Stomach (tissue), 9 donors: ENCODE data around the gene CDK10. TPM values are rescaled to one million over a fixed set of nuclear protein-coding genes. Genes with fewer than 3 reads are reported as not detected.
"Not testable (repeated sequence)": the region's sequence is repeated elsewhere in the genome, so short reads cannot be mapped to it uniquely, and the experiment has no call there.

Source experiments
- DNase-seq, 2 donors: peaks; one replicate each; pipeline versions ENCODE4 v3.0.0 to v3.0.0-alpha.2; 2013 to 2019
- H3K27ac ChIP-seq, 5 donors: fragments of 200-600 bp in 4 of 5; sonication (generic) in 4 of 5; one replicate each; pipeline ENCODE4 v1.5.1; 2013 to 2019; ENCODE audit warnings: mild to moderate bottlenecking in 1 of 5, moderate library complexity in 1 of 5
- H3K27me3 ChIP-seq, 3 donors: fragments of 200-600 bp; sonication (generic); one replicate each; pipeline ENCODE4 v1.5.1; 2017 to 2019; ENCODE audit warnings: mixed run types in 1 of 3
- H3K36me3 ChIP-seq, 4 donors: fragments of 200-600 bp; sonication (generic); 1 replicate in 3 of 4; 2 replicates in 1 of 4; pipeline ENCODE4 v1.5.1; 2016 to 2019
- H3K4me1 ChIP-seq, 4 donors: fragments of 200-600 bp; sonication (generic); one replicate each; pipeline ENCODE4 v1.5.1; 2016 to 2019
- H3K4me3 ChIP-seq, 4 donors: fragments of 200-600 bp; sonication (generic) in 3 of 4; one replicate each; pipeline ENCODE4 v1.5.1; 2016 to 2019; ENCODE audit warnings: mild to moderate bottlenecking in 1 of 4
- H3K9me3 ChIP-seq, 4 donors: fragments of 200-600 bp; sonication (generic); one replicate each; pipeline ENCODE4 v1.5.1; 2016 to 2019
- CTCF ChIP-seq, 7 experiments: fragments of 450-650 bp in 4 of 7; fragments of 200-600 bp in 3 of 7; sonication (generic) in 3 of 7; IDR thresholded peaks; one replicate each; pipeline ENCODE4 v1.5.1; 2016 to 2019; ENCODE audit warnings: antibody characterized with exemption in 7 of 7, control low read depth in 2 of 7, mild to moderate bottlenecking in 1 of 7
- EP300 ChIP-seq: sonication (generic); formaldehyde crosslinking; IDR thresholded peaks from one replicate; pipeline ENCODE4 v1.6.1; 2017; ENCODE audit warnings: antibody characterized with exemption
- POLR2A ChIP-seq, 4 donors: fragments of 450-650 bp; IDR thresholded peaks; one replicate each; pipeline ENCODE4 v1.6.1; 2016; ENCODE audit warnings: antibody characterized with exemption in 4 of 4, control low read depth in 2 of 4, mild to moderate bottlenecking in 1 of 4, moderate library complexity in 1 of 4
- POLR2AphosphoS5 ChIP-seq, 3 donors: sonication (generic); formaldehyde crosslinking; IDR thresholded peaks; one replicate each; pipeline ENCODE4 v1.6.1; 2016; ENCODE audit warnings: antibody characterized with exemption in 3 of 3
- WGBS, 5 donors: extraction: QIAGEN DNeasy Blood & Tissue Kit in 3 of 5; methylation state at CpG; one replicate each; pipeline versions ENCODE4 v1.1.5 to v1.1.7; 2013 to 2018; 5-methylcytosine and 5-hydroxymethylcytosine counted together
- intact Hi-C: fragments of 100-400 bp; cut with DNase I; formaldehyde crosslinking; loops from one replicate; pipeline ENCODE4 v1.15.1; 2023; ENCODE audit warnings: low total_unique reads
- polyA plus RNA-seq, 3 donors: library from polyadenylated mRNA; stranded (reverse); fragments of 200-250 nt; gene quantifications; one replicate each; pipeline ENCODE4 v1.2.3, GENCODE V29; 2013
- total RNA-seq, 5 donors: library from RNA; depleted of rRNA; stranded (reverse); fragments of >200 nt; gene quantifications; one replicate each; pipeline versions ENCODE4 v1.1.0 to v1.2.3, GENCODE V29; 2014 to 2016
- donor health status: healthy with polysubstance abuse.
- donor health status: Bipolar disorder and iron deficiency.
- donor health status: healthy.

The CDK10 gene
- total and polyA plus RNA-seq, 8 donors = 40.9 to 256 (median 86.4) TPM

- Histone ChIP-seq H3K27me3 (no peaks in the 10 kb centered on the region), H3K4me1 (peaks cover 19 to 38% (median 27%) of the 10 kb centered on the region in 4 donors), H3K4me3 (no peak overlapping the region), H3K27ac (no peak overlapping the region), H3K9me3 (no peaks in the 10 kb centered on the region), H3K36me3 (peaks cover 0 to 46% (median 37%) of the 10 kb centered on the region in 4 donors)
- intact Hi-C loops = no loop called here
- WGBS, 5 donors = 93 to 96% (median 94%) methylated on average over 7 of the region's 7 CpGs
- no peak for DNase-seq
- TF ChIP-seq EP300 (no peak), POLR2A (IDR thresholded peaks at IDR 0.05) (no peak), CTCF (IDR thresholded peaks at IDR 0.05) (no peak), POLR2AphosphoS5 (IDR thresholded peaks at IDR 0.05) (no peak)
Observed at GRCh38 chr16:89660146-89660545, 26.3 kb upstream of the CDK10 start.

- no peak for DNase-seq
- no peaks in the 10 kb centered on the region for H3K9me3 ChIP-seq
- intact Hi-C loops = no loop called here
- TF ChIP-seq POLR2A (IDR thresholded peaks at IDR 0.05) (no peak), EP300 (no peak)
- no peak overlapping the region for H3K4me3 ChIP-seq
- H3K4me1 ChIP-seq = peaks cover 17 to 28% (median 20%) of the 10 kb centered on the region in 4 donors
- no peaks in the 10 kb centered on the region for H3K27me3 ChIP-seq
- no peak overlapping the region for H3K27ac ChIP-seq
- H3K36me3 ChIP-seq = peaks cover 0 to 46% (median 37%) of the 10 kb centered on the region in 4 donors
- WGBS, 5 donors = 94 to 98% (median 96%) methylated on average over 9 of the region's 9 CpGs
Observed at GRCh38 chr16:89661215-89661614, 25.3 kb upstream of the CDK10 start.

GRCh38 chr16:89664238-89664637 is 22.3 kb upstream of the CDK10 start:
- intact Hi-C loops, H3K9me3 ChIP-seq, H3K27me3 ChIP-seq, DNase-seq, H3K4me3 ChIP-seq, H3K27ac ChIP-seq, H3K4me1 ChIP-seq: not testable (repeated sequence)
- 87 to 90% (median 89%) methylated on average over 10 to 11 of the region's 11 CpGs for WGBS, 5 donors
- peaks cover 0 to 46% (median 38%) of the 10 kb centered on the region in 4 donors for H3K36me3 ChIP-seq

GRCh38 chr16:89667000-89667399 is 19.5 kb upstream of the CDK10 start:
- TF ChIP-seq CTCF (IDR thresholded peaks at IDR 0.05) = peak in 2 of 7 experiments; percentile 17 to 34
- intact Hi-C loops, H3K9me3 ChIP-seq, H3K27ac ChIP-seq, H3K4me3 ChIP-seq, H3K4me1 ChIP-seq, H3K27me3 ChIP-seq: not testable (repeated sequence)
- peaks cover 0 to 31% (median 18%) of the 10 kb centered on the region in 4 donors for H3K36me3 ChIP-seq
- 52 to 82% (median 65%) methylated on average over 6 to 7 of the region's 7 CpGs for WGBS, 5 donors
- peak in 1 of 2 donors; percentile 43 for DNase-seq

- Histone ChIP-seq H3K27me3 (no peaks in the 10 kb centered on the region), H3K27ac (no peak overlapping the region), H3K4me1 (no peaks in the 10 kb centered on the region), H3K36me3 (peaks cover 0 to 25% (median 14%) of the 10 kb centered on the region in 4 donors), H3K4me3 (no peak overlapping the region), H3K9me3 (no peaks in the 10 kb centered on the region)
- WGBS, 5 donors = 72 to 82% (median 78%) methylated on average over 8 to 9 of the region's 9 CpGs
- TF ChIP-seq CTCF (IDR thresholded peaks at IDR 0.05) (no peak), POLR2A (IDR thresholded peaks at IDR 0.05) (no peak), EP300 (no peak), POLR2AphosphoS5 (IDR thresholded peaks at IDR 0.05) (no peak)
- intact Hi-C loops = no loop called here
- DNase-seq = no peak
Observed at GRCh38 chr16:89667633-89668032, 18.9 kb upstream of the CDK10 start.
